Measurements from ENCODE around the gene RND3.

Gene RND3

GRCh38 chr2:150431561-150432311, 55.7 kb downstream of the RND3 start:
- Histone ChIP-seq H3K36me3 (ENCODE audit: control insufficient read depth in 2 of 2, insufficient read depth in 1 of 2, low read length in 2 of 2) (no peaks in the 10 kb centered on the region), H3K4me3 (ENCODE audit: low read depth, low read length) (no peak overlapping the region), H3K9me3 (ENCODE audit: control insufficient read depth, insufficient read depth, low read depth, low read length) (no peaks in the 10 kb centered on the region), H3K27ac (ENCODE audit: extremely low read depth, low read depth, low read length) (no peak overlapping the region), H3K4me1 (ENCODE audit: control insufficient read depth, insufficient read depth, low read length) (no peaks in the 10 kb centered on the region)
- ChIA-PET CTCF (no interaction called here), POLR2A (no interaction called here)
- TF ChIP-seq REST (tag by site-specific recombination; IDR thresholded peaks at IDR 0.05) (no peak), ZNF391 (tag by site-specific recombination; IDR thresholded peaks at IDR 0.05; ENCODE audit: borderline replicate concordance, low read depth) (no peak)

GRCh38 chr2:150429384-150429961, 58.0 kb downstream of the RND3 start:
- Histone ChIP-seq H3K36me3 (ENCODE audit: control insufficient read depth in 2 of 2, insufficient read depth in 1 of 2, low read length in 2 of 2) (no peaks in the 10 kb centered on the region), H3K27ac (ENCODE audit: extremely low read depth, low read depth, low read length) (no peak overlapping the region), H3K4me1 (ENCODE audit: control insufficient read depth, insufficient read depth, low read length) (no peaks in the 10 kb centered on the region), H3K9me3 (ENCODE audit: control insufficient read depth, insufficient read depth, low read depth, low read length) (no peaks in the 10 kb centered on the region), H3K4me3 (ENCODE audit: low read depth, low read length) (no peak overlapping the region)
- no peak for TF ChIP-seq ZNF610 (tag by site-specific recombination; IDR thresholded peaks at IDR 0.05; ENCODE audit: borderline replicate concordance)
- ChIA-PET CTCF (interaction anchor here (0.6 to 0.7 kb wide), 3 partner anchors 33 to 724 kb away, joined by 3 read pairs; no protein-coding TSS in a partner anchor), POLR2A (no interaction called here)

- CTCF ChIA-PET: no interaction called here
- no peaks in the 10 kb centered on the region for H3K4me1 ChIP-seq (ENCODE audit: control insufficient read depth, insufficient read depth, low read length)
- H3K9me3 ChIP-seq (ENCODE audit: control insufficient read depth, insufficient read depth, low read depth, low read length): no peaks in the 10 kb centered on the region
- no peak overlapping the region for H3K27ac ChIP-seq (ENCODE audit: extremely low read depth, low read depth, low read length)
- no peak for TF ChIP-seq ZNF560 (tag by site-specific recombination; IDR thresholded peaks at IDR 0.05; ENCODE audit: borderline replicate concordance)
- no peak for TF ChIP-seq ZNF366 (tag by site-specific recombination; conservative IDR thresholded peaks at IDR 0.05)
- no peak for TF ChIP-seq ZNF549 (tag by site-specific recombination; IDR thresholded peaks at IDR 0.05)
- no peak for TF ChIP-seq KLF10 (tag by site-specific recombination; IDR thresholded peaks at IDR 0.05)
- no peak for TF ChIP-seq ZNF629 (tag by site-specific recombination; IDR thresholded peaks at IDR 0.05)
- no peaks in the 10 kb centered on the region for H3K36me3 ChIP-seq (ENCODE audit: control insufficient read depth in 2 of 2, insufficient read depth in 1 of 2, low read length in 2 of 2)
- POLR2A ChIA-PET: no interaction called here
- no peak overlapping the region for H3K4me3 ChIP-seq (ENCODE audit: low read depth, low read length)
Measured at GRCh38 chr2:150428641-150429040, 58.8 kb downstream of the RND3 start.

GRCh38 chr2:150427298-150427697, 60.2 kb downstream of the RND3 start:
- ChIA-PET POLR2A (no interaction called here), CTCF (interaction anchor here (0.6 kb wide), 1 partner anchor 238 kb away, joined by 3 read pairs; no protein-coding TSS in a partner anchor)
- H3K4me1 ChIP-seq (ENCODE audit: control insufficient read depth, insufficient read depth, low read length): no peaks in the 10 kb centered on the region; the same call in 1 of the 2 replicates

More at GRCh38 chr2:150427298-150427697, 60.2 kb downstream of the RND3 start:
- no peaks in the 10 kb centered on the region for H3K36me3 ChIP-seq (ENCODE audit: control insufficient read depth in 2 of 2, insufficient read depth in 1 of 2, low read length in 2 of 2)
- TF ChIP-seq ZNF776 (tag by site-specific recombination; IDR thresholded peaks at IDR 0.05; ENCODE audit: borderline replicate concordance) (no peak), ZBTB7A (tag by site-specific recombination; IDR thresholded peaks at IDR 0.05; ENCODE audit: low read depth) (no peak), ZBTB49 (tag by site-specific recombination; IDR thresholded peaks at IDR 0.05; ENCODE audit: low read depth) (no peak), ZNF18 (tag by site-specific recombination; IDR thresholded peaks at IDR 0.05) (no peak), ZNF561 (tag by site-specific recombination; IDR thresholded peaks at IDR 0.05; ENCODE audit: borderline replicate concordance) (no peak), ZNF266 (tag by site-specific recombination; IDR thresholded peaks at IDR 0.05; ENCODE audit: low read depth) (no peak)
- H3K9me3 ChIP-seq (ENCODE audit: control insufficient read depth, insufficient read depth, low read depth, low read length): no peaks in the 10 kb centered on the region
- H3K4me3 ChIP-seq (ENCODE audit: low read depth, low read length): no peak overlapping the region
- no peak overlapping the region for H3K27ac ChIP-seq (ENCODE audit: extremely low read depth, low read depth, low read length)
